H1 (cell line): ENCODE results near the gene INPP4B. TPM values are rescaled to one million over a fixed set of nuclear protein-coding genes. Genes with fewer than 3 reads are reported as not detected.

Source experiments
- CTCF ChIA-PET: fragments of 300-600 bp; sonication (Branson Sonifier 250); formaldehyde crosslinking; loops from one replicate; lab custom pipeline; 2021; ENCODE audit not compliant: partially characterized antibody; lab: Charles Lee
- POLR2A ChIA-PET: fragments of 300-600 bp; sonication (Branson Sonifier 250); formaldehyde crosslinking; loops from one replicate; lab custom pipeline; 2021; ENCODE audit warnings: inconsistent platforms; ENCODE audit not compliant: partially characterized antibody; lab: Charles Lee
- DNase-seq, 2 experiments: peaks; one replicate each; pipeline versions ENCODE4 v3.0.0 to v3.0.0-alpha.2; 2010 to 2022; ENCODE audit warnings: low spot score in 2 of 2, low read depth in 1 of 2, mixed read lengths in 1 of 2
- FAIRE-seq: peaks from 2 replicates; lab custom pipeline; 2011; peaks lifted over from hg19 to GRCh38; lab: Jason Lieb, UNC
- H2AFZ ChIP-seq: 2 replicates; pipeline ENCODE4 v1.8.1; 2012; ENCODE audit warnings: low read length, inconsistent platforms
- H2AK5ac ChIP-seq: 2 replicates; pipeline ENCODE4 v1.6.1; 2013; ENCODE audit warnings: low read depth, low read length
- H2BK120ac ChIP-seq: replicated peaks from 2 replicates; pipeline ENCODE3; 2013; ENCODE audit warnings: low read depth, low read length, inconsistent platforms
- H2BK12ac ChIP-seq: 2 replicates; pipeline ENCODE4 v1.6.1; 2013; ENCODE audit warnings: low read depth, low read length
- H2BK15ac ChIP-seq: 2 replicates; pipeline ENCODE4 v1.6.1; 2013; ENCODE audit warnings: low read length
- H2BK20ac ChIP-seq: 2 replicates; pipeline ENCODE4 v1.6.1; 2013; ENCODE audit warnings: low read length
- H2BK5ac ChIP-seq: 2 replicates; pipeline ENCODE4 v1.6.1; 2013; ENCODE audit warnings: low read depth, low read length
- H3K14ac ChIP-seq: 2 replicates; pipeline ENCODE4 v1.6.1; 2013; ENCODE audit warnings: inconsistent platforms; ENCODE audit not compliant: insufficient read length
- H3K18ac ChIP-seq: 2 replicates; pipeline ENCODE4 v1.6.1; 2013; ENCODE audit warnings: low read length; ENCODE audit errors: extremely low read depth
- H3K23ac ChIP-seq: 2 replicates; pipeline ENCODE4 v1.6.1; 2013; ENCODE audit warnings: inconsistent platforms; ENCODE audit not compliant: insufficient read length
- H3K23me2 ChIP-seq: 2 replicates; pipeline ENCODE4 v1.6.1; 2013; ENCODE audit warnings: low read depth, low read length
- H3K27ac ChIP-seq: 2 replicates; pipeline ENCODE4 v1.6.1; 2011; ENCODE audit warnings: low read depth, low read length, inconsistent platforms
- H3K27me3 ChIP-seq, 4 experiments: replicated peaks in 1 of 4; 1 replicate in 1 of 4; 2 replicates in 3 of 4; pipeline versions ENCODE4 v1.6.1 to v1.8.1; 2011 to 2013; ENCODE audit warnings: low read length in 3 of 4, mild to moderate bottlenecking in 3 of 4, inconsistent platforms in 2 of 4, mixed read lengths in 2 of 4, moderate library complexity in 1 of 4; ENCODE audit not compliant: control insufficient read depth in 3 of 4, insufficient read depth in 3 of 4; ENCODE audit errors: extremely low read depth in 1 of 4
- H3K36me3 ChIP-seq, 4 experiments: 2 replicates each; pipeline versions ENCODE4 v1.6.1 to v1.8.1; 2011 to 2013; ENCODE audit warnings: mild to moderate bottlenecking in 4 of 4, low read length in 3 of 4, moderate library complexity in 2 of 4, control low read depth in 1 of 4, inconsistent platforms in 1 of 4; ENCODE audit not compliant: insufficient read depth in 4 of 4, control insufficient read depth in 2 of 4
- H3K4ac ChIP-seq: replicated peaks from 2 replicates; pipeline ENCODE3; 2013; ENCODE audit warnings: low read length, low read depth, mixed read lengths, inconsistent platforms; ENCODE audit not compliant: insufficient read length
- H3K4me1 ChIP-seq, 4 experiments: replicated peaks in 1 of 4; 1 replicate in 1 of 4; 2 replicates in 3 of 4; pipeline versions ENCODE4 v1.6.1 to v1.8.1; 2011 to 2013; ENCODE audit warnings: low read length in 3 of 4, inconsistent platforms in 2 of 4, mixed read lengths in 1 of 4; ENCODE audit not compliant: insufficient read depth in 4 of 4, control insufficient read depth in 3 of 4
- H3K4me2 ChIP-seq, 2 experiments: 2 replicates each; pipeline versions ENCODE4 v1.6.1 to v1.8.1; 2011 to 2013; ENCODE audit warnings: low read depth in 2 of 2, low read length in 2 of 2, control low read depth in 1 of 2, inconsistent platforms in 1 of 2, mild to moderate bottlenecking in 1 of 2; ENCODE audit not compliant: insufficient read depth in 1 of 2
- H3K4me3 ChIP-seq, 4 experiments: fragments of 200-600, 300-600 bp in 1 of 4; sonication (generic), shearing (Covaris generic), sonication (Bioruptor Twin) in 1 of 4; 2 replicates each; pipeline versions ENCODE4 v1.5.1 to v1.8.1; 2011 to 2016; ENCODE audit warnings: low read length in 4 of 4, low read depth in 3 of 4, control low read depth in 2 of 4, inconsistent platforms in 2 of 4, mild to moderate bottlenecking in 2 of 4, mixed read lengths in 1 of 4, moderate library complexity in 1 of 4; ENCODE audit not compliant: insufficient read depth in 2 of 4; ENCODE audit errors: extremely low read depth in 1 of 4
- H3K56ac ChIP-seq: replicated peaks from 2 replicates; pipeline ENCODE3; 2013; ENCODE audit warnings: low read depth, mild to moderate bottlenecking, mixed read lengths, low read length, inconsistent platforms; ENCODE audit not compliant: insufficient read length
- H3K79me1 ChIP-seq: 2 replicates; pipeline ENCODE4 v1.6.1; 2013; ENCODE audit warnings: low read depth, low read length, control low read depth
- H3K79me2 ChIP-seq, 2 experiments: 2 replicates each; pipeline versions ENCODE4 v1.6.1 to v1.8.1; 2012 to 2013; ENCODE audit warnings: low read length in 2 of 2, mild to moderate bottlenecking in 2 of 2, inconsistent platforms in 1 of 2; ENCODE audit not compliant: insufficient read depth in 2 of 2, control insufficient read depth in 1 of 2
- H3K9ac ChIP-seq, 4 experiments: replicated peaks in 1 of 4; 1 replicate in 1 of 4; 2 replicates in 3 of 4; pipeline versions ENCODE4 v1.6.1 to v1.8.1; 2011 to 2013; ENCODE audit warnings: low read depth in 3 of 4, low read length in 3 of 4, control low read depth in 2 of 4, mild to moderate bottlenecking in 2 of 4, moderate library complexity in 2 of 4, inconsistent platforms in 1 of 4; ENCODE audit errors: extremely low read depth in 1 of 4
- H3K9me3 ChIP-seq, 2 experiments: 2 replicates each; pipeline versions ENCODE4 v1.6.1 to v1.8.1; 2012 to 2013; ENCODE audit warnings: mild to moderate bottlenecking in 2 of 2, moderate library complexity in 2 of 2, control low read depth in 1 of 2, inconsistent platforms in 1 of 2, low read depth in 1 of 2, low read length in 1 of 2, mixed read lengths in 1 of 2; ENCODE audit not compliant: insufficient read depth in 2 of 2
- H4K20me1 ChIP-seq, 2 experiments: replicated peaks in 1 of 2; 2 replicates each; pipeline versions ENCODE3 to v1.8.1; 2011 to 2013; ENCODE audit warnings: inconsistent platforms in 2 of 2, low read length in 2 of 2, mild to moderate bottlenecking in 1 of 2; ENCODE audit not compliant: insufficient read depth in 2 of 2, control insufficient read depth in 1 of 2
- H4K5ac ChIP-seq: 2 replicates; pipeline ENCODE4 v1.6.1; 2013; ENCODE audit warnings: low read length, low read depth, mixed read lengths, inconsistent platforms; ENCODE audit not compliant: insufficient read length
- H4K8ac ChIP-seq: 2 replicates; pipeline ENCODE4 v1.8.0; 2013; ENCODE audit warnings: mild to moderate bottlenecking, moderate library complexity, low read length, inconsistent platforms; ENCODE audit not compliant: insufficient read depth; ENCODE audit errors: extremely low read depth
- H4K91ac ChIP-seq: replicated peaks from 2 replicates; pipeline ENCODE3; 2013; ENCODE audit warnings: low read length, mixed read lengths, inconsistent platforms; ENCODE audit not compliant: insufficient read length
- CHD2 ChIP-seq: IDR thresholded peaks from 2 replicates; pipeline ENCODE4 v1.6.1; 2012; ENCODE audit warnings: low read length, improper control_type of control experiment
- CREB1 ChIP-seq: IDR thresholded peaks from 2 replicates; pipeline ENCODE4 v1.6.1; 2012; ENCODE audit warnings: inconsistent platforms
- FOSL1 ChIP-seq: IDR thresholded peaks from 2 replicates; pipeline ENCODE4 v1.6.1; 2011; ENCODE audit warnings: mild to moderate bottlenecking, low read depth, low read length, moderate library complexity; ENCODE audit not compliant: insufficient read depth
- GABPA ChIP-seq: IDR thresholded peaks from 2 replicates; pipeline ENCODE4 v1.6.1; 2011; ENCODE audit warnings: mild to moderate bottlenecking, low read length, moderate library complexity, borderline replicate concordance; ENCODE audit not compliant: insufficient read depth
- GTF2F1 ChIP-seq: IDR thresholded peaks from 2 replicates; pipeline ENCODE4 v1.6.1; 2012; ENCODE audit warnings: low read depth, low read length, improper control_type of control experiment, borderline replicate concordance
- HDAC6 ChIP-seq: IDR thresholded peaks from one replicate; pipeline ENCODE4 v1.7.1; 2012; ENCODE audit warnings: low read depth, mild to moderate bottlenecking, inconsistent platforms, low read length, moderate library complexity
- JUND ChIP-seq: IDR thresholded peaks from 2 replicates; pipeline ENCODE4 v1.6.1; 2011; ENCODE audit warnings: mild to moderate bottlenecking, improper control_type of control experiment, low read length
- KDM1A ChIP-seq: fragments of 200-600, 300-600 bp; sonication (generic); IDR thresholded peaks from 2 replicates; pipeline ENCODE4 v1.7.1; 2016; ENCODE audit warnings: mild to moderate bottlenecking, low read length, borderline replicate concordance
- KDM4A ChIP-seq: IDR thresholded peaks from one replicate; pipeline ENCODE4 v1.7.1; 2012; ENCODE audit warnings: low read depth, mild to moderate bottlenecking, moderate library complexity, low read length, inconsistent platforms; ENCODE audit not compliant: severe bottlenecking
- KDM5A ChIP-seq: fragments of 200-600 bp; IDR thresholded peaks from 2 replicates; pipeline ENCODE4 v1.7.1; 2012; ENCODE audit warnings: mild to moderate bottlenecking, low read length, inconsistent platforms, mixed read lengths
- MAFK ChIP-seq: IDR thresholded peaks from 2 replicates; pipeline ENCODE4 v1.6.1; 2012; ENCODE audit warnings: low read depth, mild to moderate bottlenecking, improper control_type of control experiment, low read length
- POU5F1 ChIP-seq: IDR thresholded peaks from 2 replicates; pipeline ENCODE4 v1.6.1; 2011; ENCODE audit warnings: low read depth, mild to moderate bottlenecking, low read length, moderate library complexity
- SIRT6 ChIP-seq: IDR thresholded peaks from one replicate; pipeline ENCODE4 v1.7.1; 2012; ENCODE audit warnings: low read length, inconsistent platforms
- TAF1 ChIP-seq: IDR thresholded peaks from 2 replicates; pipeline ENCODE4 v1.6.1; 2011; ENCODE audit warnings: mild to moderate bottlenecking, low read depth, low read length
- TBP ChIP-seq: IDR thresholded peaks from 2 replicates; pipeline ENCODE4 v1.6.1; 2011; ENCODE audit warnings: low read depth, low read length, improper control_type of control experiment
- TCF12 ChIP-seq: IDR thresholded peaks from 2 replicates; pipeline ENCODE4 v1.6.1; 2011; ENCODE audit warnings: low read depth, mild to moderate bottlenecking, low read length
- YY1 ChIP-seq: IDR thresholded peaks from 2 replicates; pipeline ENCODE4 v1.6.1; 2011; ENCODE audit warnings: low read depth, mild to moderate bottlenecking, low read length
- WGBS, 2 experiments: shearing (Covaris generic) in 1 of 2; methylation state at CpG; one replicate each; pipeline versions ENCODE4 v1.1.6 to v1.1.7; 2013 to 2015; ENCODE audit warnings: low lambda C conversion rate in 2 of 2, mixed read lengths in 2 of 2, inconsistent platforms in 1 of 2, low coverage in 1 of 2, missing lambda C conversion rate in 1 of 2; ENCODE audit not compliant: insufficient replicate concordance in 2 of 2, insufficient coverage in 1 of 2, insufficient read length in 1 of 2; ENCODE audit errors: extremely low coverage in 1 of 2, missing lambda C conversion rate in 1 of 2; 5-methylcytosine and 5-hydroxymethylcytosine counted together
- polyA plus RNA-seq, 7 experiments: library from polyadenylated mRNA; depleted of rRNA in 3 of 7; stranded (reverse) in 5 of 7; unstranded in 2 of 7; fragments of >200 nt in 5 of 7; fragments of 200-250 nt in 2 of 7; gene quantifications; 1 replicate in 5 of 7; 2 replicates in 1 of 7; 4 replicates in 1 of 7; pipeline versions ENCODE4 v1.2.1 to v1.2.3, GENCODE V29; 2011 to 2013; ENCODE audit warnings: missing spikeins in 2 of 7, mixed read lengths in 2 of 7
- total RNA-seq: library from RNA; stranded (reverse); fragmentation: NEBNext Ultra II Directional; extraction: Animal tissue kit (Norgen Biotek cat#: 25700); gene quantifications from 2 replicates; pipeline ENCODE4 v1.2.1, GENCODE V29; 2021

Gene INPP4B
- total and polyA plus RNA-seq, 2 of the 8 experiments (the other 6 are each of a cell fraction or from before 2014, with no cell fraction given): 0.11 to 0.54 TPM

GRCh38 chr4:142637614-142638013 lies 208.5 kb downstream of the INPP4B start:
- DNase-seq: no peak
- Histone ChIP-seq H3K4me2 (no peak overlapping the region), H2AFZ (no peak overlapping the region)
- TF ChIP-seq KDM5A (no peak), CHD2 (no peak), GTF2F1 (no peak), KDM4A (no peak), GABPA (no peak), POU5F1 (no peak), YY1 (no peak), KDM1A (no peak), TAF1 (no peak), TCF12 (no peak), CREB1 (no peak), TBP (no peak), SIRT6 (no peak), MAFK (no peak), JUND (no peak), FOSL1 (no peak), HDAC6 (no peak)

More at GRCh38 chr4:142637614-142638013, 208.5 kb downstream of the INPP4B start:
- no peak overlapping the region for H2BK120ac ChIP-seq
- no peak overlapping the region for H3K27ac ChIP-seq
- 0 out of 4 replicates have a peak, but pooled peaks cover 0 to 4% of the 10 kb centered on the region in 2 experiments for H3K9me3 ChIP-seq
- no peaks in the 10 kb centered on the region for H3K27me3 ChIP-seq
- ChIA-PET CTCF (interaction anchor here (0.6 to 1.1 kb wide), 2 partner anchors 69 to 184 kb away, joined by 3 read pairs; no protein-coding TSS in a partner anchor), POLR2A (no interaction called here)
- WGBS, 2 experiments: 90% methylated on average over 2 of the region's 2 CpGs; no CpG with 5 or more reads in 1 of the 2 experiments
- no peak overlapping the region for H2BK15ac ChIP-seq
- no peak overlapping the region for H3K14ac ChIP-seq
- no peaks in the 10 kb centered on the region for H3K4me1 ChIP-seq
- no peak overlapping the region for H3K9ac ChIP-seq
- H2BK20ac ChIP-seq: no peak overlapping the region
- no peaks in the 10 kb centered on the region for H4K20me1 ChIP-seq
- H4K5ac ChIP-seq: no peak overlapping the region
- no peaks in the 10 kb centered on the region for H3K23me2 ChIP-seq
- FAIRE-seq: no peak
- H3K4me3 ChIP-seq: no peak overlapping the region
- no peak overlapping the region for H4K91ac ChIP-seq
- H2BK12ac ChIP-seq: no peak overlapping the region
- no peak overlapping the region for H3K18ac ChIP-seq
- H2AK5ac ChIP-seq: no peak overlapping the region
- no peak overlapping the region for H3K4ac ChIP-seq
- H3K23ac ChIP-seq: no peak overlapping the region
- H3K56ac ChIP-seq: no peak overlapping the region
- H3K79me2 ChIP-seq: no peaks in the 10 kb centered on the region
- no peak overlapping the region for H2BK5ac ChIP-seq
- H4K8ac ChIP-seq: no peak overlapping the region
- H3K36me3 ChIP-seq: no peaks in the 10 kb centered on the region
- no peaks in the 10 kb centered on the region for H3K79me1 ChIP-seq
